ENCODE results near the gene RNF115.

The RNF115 gene

GRCh38 chr1:145706086-145706664, 117.7 kb downstream of the RNF115 start:
- DNase-seq: no peak
- no peaks in the 10 kb centered on the region for H3K4me1 ChIP-seq (ENCODE audit: control extremely low read depth in 1 of 4, control insufficient read depth in 4 of 4, insufficient read depth in 4 of 4, low read length in 3 of 4)
- H3K27ac ChIP-seq (ENCODE audit: insufficient read depth in 1 of 2, low read depth in 1 of 2, low read length in 2 of 2, poor library complexity in 1 of 2, severe bottlenecking in 2 of 2): no peak overlapping the region
- H3K27me3 ChIP-seq (replicated peaks in 2 of 5; ENCODE audit: control insufficient read depth in 4 of 5, insufficient read depth in 5 of 5, low read length in 4 of 5): peaks cover 0 to 1% (median 0%) of the 10 kb centered on the region in 5 experiments
- POLR2A ChIA-PET: no interaction called here
- H3K9me3 ChIP-seq (ENCODE audit: control extremely low read depth in 1 of 5, control insufficient read depth in 4 of 5, insufficient read depth in 2 of 5, low read depth in 1 of 5, low read length in 4 of 5): no peaks in the 10 kb centered on the region
- H3K4me3 ChIP-seq (ENCODE audit: control insufficient read depth in 1 of 7, extremely low read depth in 1 of 7, insufficient read depth in 4 of 7, low read depth in 2 of 7, low read length in 6 of 7): no peak overlapping the region
- CTCF ChIA-PET: interaction anchor here (1.3 kb wide), 1 partner anchor 14 kb away, joined by 4 read pairs; no protein-coding TSS in a partner anchor
- WGBS (ENCODE audit: insufficient coverage): 100% methylated on average over 2 of the region's 2 CpGs
- H3K36me3 ChIP-seq (ENCODE audit: control insufficient read depth in 4 of 4, insufficient read depth in 4 of 4, low read length in 3 of 4): no peaks in the 10 kb centered on the region

- 100% methylated on average over 2 of the region's 7 CpGs for WGBS (ENCODE audit: insufficient coverage)
- no peaks in the 10 kb centered on the region for H3K36me3 ChIP-seq (ENCODE audit: control insufficient read depth in 4 of 4, insufficient read depth in 4 of 4, low read length in 3 of 4)
- H3K27ac ChIP-seq (ENCODE audit: insufficient read depth in 1 of 2, low read depth in 1 of 2, low read length in 2 of 2, poor library complexity in 1 of 2, severe bottlenecking in 2 of 2): no peak overlapping the region
- H3K4me3 ChIP-seq (ENCODE audit: control insufficient read depth in 1 of 7, extremely low read depth in 1 of 7, insufficient read depth in 4 of 7, low read depth in 2 of 7, low read length in 6 of 7): no peak overlapping the region
- no peak for DNase-seq
- CTCF ChIA-PET: interaction anchor here (1.3 kb wide), 1 partner anchor 15 kb away, joined by 4 read pairs; no protein-coding TSS in a partner anchor
- POLR2A ChIA-PET: no interaction called here
- no peaks in the 10 kb centered on the region for H3K4me1 ChIP-seq (ENCODE audit: control extremely low read depth in 1 of 4, control insufficient read depth in 4 of 4, insufficient read depth in 4 of 4, low read length in 3 of 4)
- no peaks in the 10 kb centered on the region for H3K9me3 ChIP-seq (ENCODE audit: control extremely low read depth in 1 of 5, control insufficient read depth in 4 of 5, insufficient read depth in 2 of 5, low read depth in 1 of 5, low read length in 4 of 5)
- H3K27me3 ChIP-seq (replicated peaks in 2 of 5; ENCODE audit: control insufficient read depth in 4 of 5, insufficient read depth in 5 of 5, low read length in 4 of 5): peaks cover 0 to 1% (median 0%) of the 10 kb centered on the region in 5 experiments
Measured at GRCh38 chr1:145705622-145706021, 118.3 kb downstream of the RNF115 start.

DNA sequence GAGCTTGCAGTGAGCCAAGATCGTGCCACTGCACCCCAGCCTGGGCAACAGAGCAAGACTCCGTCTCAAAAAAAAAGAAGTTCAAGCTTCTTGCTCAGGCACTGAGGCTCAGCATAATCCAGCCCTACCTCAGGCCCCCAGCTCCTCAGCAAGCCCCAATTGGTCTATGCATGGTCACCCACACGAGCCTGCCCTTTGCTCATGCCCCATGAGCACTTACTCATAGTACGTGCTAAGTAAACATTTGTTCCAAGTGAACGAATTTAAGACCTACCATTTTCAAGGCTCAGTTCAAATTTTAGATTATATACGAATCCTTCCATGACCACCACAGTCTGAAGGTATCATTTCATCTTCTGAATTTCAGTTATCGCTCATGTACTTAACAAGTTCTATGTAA, 121.1 kb downstream of the RNF115 start:
- POLR2A ChIA-PET: no interaction called here

GRCh38 chr1:145702052-145702451, 121.8 kb downstream of the RNF115 start:
- POLR2A ChIA-PET: no interaction called here
- no peak for DNase-seq

More for the DNA sequence above, 121.1 kb downstream of the RNF115 start:
- no peak overlapping the region for H3K4me3 ChIP-seq (ENCODE audit: control insufficient read depth in 1 of 7, extremely low read depth in 1 of 7, insufficient read depth in 4 of 7, low read depth in 2 of 7, low read length in 6 of 7)
- CTCF ChIA-PET: interaction anchor here (1.0 to 1.4 kb wide), 2 partner anchors 16 to 18 kb away, joined by 3 to 4 read pairs; no protein-coding TSS in a partner anchor
- no peak for DNase-seq
- H3K27me3 ChIP-seq (replicated peaks in 2 of 5; ENCODE audit: control insufficient read depth in 4 of 5, insufficient read depth in 5 of 5, low read length in 4 of 5): peaks cover 0 to 1% (median 0%) of the 10 kb centered on the region in 5 experiments
- H3K4me1 ChIP-seq (ENCODE audit: control extremely low read depth in 1 of 4, control insufficient read depth in 4 of 4, insufficient read depth in 4 of 4, low read length in 3 of 4): no peaks in the 10 kb centered on the region
- H3K27ac ChIP-seq (ENCODE audit: insufficient read depth in 1 of 2, low read depth in 1 of 2, low read length in 2 of 2, poor library complexity in 1 of 2, severe bottlenecking in 2 of 2): no peak overlapping the region
- WGBS (ENCODE audit: insufficient coverage): 86% methylated on average over 6 of the region's 7 CpGs
- H3K36me3 ChIP-seq (ENCODE audit: control insufficient read depth in 4 of 4, insufficient read depth in 4 of 4, low read length in 3 of 4): no peaks in the 10 kb centered on the region
- H3K9me3 ChIP-seq (ENCODE audit: control extremely low read depth in 1 of 5, control insufficient read depth in 4 of 5, insufficient read depth in 2 of 5, low read depth in 1 of 5, low read length in 4 of 5): no peaks in the 10 kb centered on the region

GRCh38 chr1:145701306-145701862, 122.5 kb downstream of the RNF115 start:
- Histone ChIP-seq H3K9me3 (ENCODE audit: control extremely low read depth in 1 of 5, control insufficient read depth in 4 of 5, insufficient read depth in 2 of 5, low read depth in 1 of 5, low read length in 4 of 5) (no peaks in the 10 kb centered on the region), H3K27ac (ENCODE audit: insufficient read depth in 1 of 2, low read depth in 1 of 2, low read length in 2 of 2, poor library complexity in 1 of 2, severe bottlenecking in 2 of 2) (no peak overlapping the region), H3K4me3 (ENCODE audit: control insufficient read depth in 1 of 7, extremely low read depth in 1 of 7, insufficient read depth in 4 of 7, low read depth in 2 of 7, low read length in 6 of 7) (no peak overlapping the region), H3K4me1 (ENCODE audit: control extremely low read depth in 1 of 4, control insufficient read depth in 4 of 4, insufficient read depth in 4 of 4, low read length in 3 of 4) (peaks cover 0 to 4% (median 0%) of the 10 kb centered on the region in 4 experiments), H3K27me3 (replicated peaks in 2 of 5; ENCODE audit: control insufficient read depth in 4 of 5, insufficient read depth in 5 of 5, low read length in 4 of 5) (peaks cover 0 to 1% (median 0%) of the 10 kb centered on the region in 5 experiments), H3K36me3 (ENCODE audit: control insufficient read depth in 4 of 4, insufficient read depth in 4 of 4, low read length in 3 of 4) (no peaks in the 10 kb centered on the region)
- POLR2A ChIA-PET: no interaction called here
- no CpG with 5 or more reads among the region's 2 CpGs for WGBS (ENCODE audit: insufficient coverage)
- CTCF ChIA-PET: no interaction called here
- no peak for DNase-seq

More at GRCh38 chr1:145702052-145702451, 121.8 kb downstream of the RNF115 start:
- Histone ChIP-seq H3K27ac (ENCODE audit: insufficient read depth in 1 of 2, low read depth in 1 of 2, low read length in 2 of 2, poor library complexity in 1 of 2, severe bottlenecking in 2 of 2) (no peak overlapping the region), H3K4me1 (ENCODE audit: control extremely low read depth in 1 of 4, control insufficient read depth in 4 of 4, insufficient read depth in 4 of 4, low read length in 3 of 4) (no peaks in the 10 kb centered on the region), H3K36me3 (ENCODE audit: control insufficient read depth in 4 of 4, insufficient read depth in 4 of 4, low read length in 3 of 4) (no peaks in the 10 kb centered on the region), H3K27me3 (replicated peaks in 2 of 5; ENCODE audit: control insufficient read depth in 4 of 5, insufficient read depth in 5 of 5, low read length in 4 of 5) (peaks cover 0 to 1% (median 0%) of the 10 kb centered on the region in 5 experiments), H3K9me3 (ENCODE audit: control extremely low read depth in 1 of 5, control insufficient read depth in 4 of 5, insufficient read depth in 2 of 5, low read depth in 1 of 5, low read length in 4 of 5) (no peaks in the 10 kb centered on the region), H3K4me3 (ENCODE audit: control insufficient read depth in 1 of 7, extremely low read depth in 1 of 7, insufficient read depth in 4 of 7, low read depth in 2 of 7, low read length in 6 of 7) (no peak overlapping the region)
- CTCF ChIA-PET: interaction anchor here (1.0 kb wide), 1 partner anchor 18 kb away, joined by 4 read pairs; no protein-coding TSS in a partner anchor
- 100% methylated on average over 1 of the region's 2 CpGs for WGBS (ENCODE audit: insufficient coverage)

DNA sequence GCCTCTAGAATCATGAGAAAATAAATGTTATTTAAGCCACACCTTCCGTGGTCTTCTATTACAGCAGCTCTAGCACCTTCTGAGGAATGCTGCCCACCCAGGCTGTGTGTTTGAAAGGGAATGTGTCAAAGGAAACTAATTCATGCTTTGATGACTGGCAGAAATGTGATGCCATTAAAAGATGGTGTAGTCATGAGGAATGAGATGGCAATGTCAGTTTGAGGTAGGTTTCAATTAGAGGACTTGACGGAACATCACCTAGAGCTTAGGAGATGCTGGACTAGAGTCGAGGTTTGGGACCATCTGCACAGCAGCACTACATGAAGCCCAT, 127.3 kb downstream of the RNF115 start:
- WGBS (ENCODE audit: insufficient coverage): 89% methylated on average over 3 of the region's 3 CpGs
- DNase-seq: no peak
- no peak overlapping the region for H3K4me3 ChIP-seq (ENCODE audit: control insufficient read depth in 1 of 7, extremely low read depth in 1 of 7, insufficient read depth in 4 of 7, low read depth in 2 of 7, low read length in 6 of 7)
- no peaks in the 10 kb centered on the region for H3K36me3 ChIP-seq (ENCODE audit: control insufficient read depth in 4 of 4, insufficient read depth in 4 of 4, low read length in 3 of 4)
- no peak overlapping the region for H3K27ac ChIP-seq (ENCODE audit: insufficient read depth in 1 of 2, low read depth in 1 of 2, low read length in 2 of 2, poor library complexity in 1 of 2, severe bottlenecking in 2 of 2)
- ChIA-PET POLR2A (no interaction called here), CTCF (no interaction called here)
- peaks cover 0 to 8% (median 0%) of the 10 kb centered on the region in 4 experiments for H3K4me1 ChIP-seq (ENCODE audit: control extremely low read depth in 1 of 4, control insufficient read depth in 4 of 4, insufficient read depth in 4 of 4, low read length in 3 of 4)
- no peaks in the 10 kb centered on the region for H3K9me3 ChIP-seq (ENCODE audit: control extremely low read depth in 1 of 5, control insufficient read depth in 4 of 5, insufficient read depth in 2 of 5, low read depth in 1 of 5, low read length in 4 of 5)
- H3K27me3 ChIP-seq (replicated peaks in 2 of 5; ENCODE audit: control insufficient read depth in 4 of 5, insufficient read depth in 5 of 5, low read length in 4 of 5): peaks cover 0 to 1% (median 0%) of the 10 kb centered on the region in 5 experiments

GRCh38 chr1:145695821-145696629, 127.9 kb downstream of the RNF115 start:
- peak in 1 of 3 donors; percentile 39 for DNase-seq
- Histone ChIP-seq H3K4me3 (ENCODE audit: control insufficient read depth in 1 of 7, extremely low read depth in 1 of 7, insufficient read depth in 4 of 7, low read depth in 2 of 7, low read length in 6 of 7) (no peak overlapping the region), H3K4me1 (ENCODE audit: control extremely low read depth in 1 of 4, control insufficient read depth in 4 of 4, insufficient read depth in 4 of 4, low read length in 3 of 4) (peaks cover 0 to 10% (median 3%) of the 10 kb centered on the region in 4 experiments), H3K9me3 (ENCODE audit: control extremely low read depth in 1 of 5, control insufficient read depth in 4 of 5, insufficient read depth in 2 of 5, low read depth in 1 of 5, low read length in 4 of 5) (no peaks in the 10 kb centered on the region), H3K27me3 (replicated peaks in 2 of 5; ENCODE audit: control insufficient read depth in 4 of 5, insufficient read depth in 5 of 5, low read length in 4 of 5) (no peaks in the 10 kb centered on the region), H3K27ac (ENCODE audit: insufficient read depth in 1 of 2, low read depth in 1 of 2, low read length in 2 of 2, poor library complexity in 1 of 2, severe bottlenecking in 2 of 2) (no peak overlapping the region), H3K36me3 (ENCODE audit: control insufficient read depth in 4 of 4, insufficient read depth in 4 of 4, low read length in 3 of 4) (no peaks in the 10 kb centered on the region)
- ChIA-PET CTCF (interaction anchor here (1.1 kb wide), 1 partner anchor 21 kb away, joined by 3 read pairs; no protein-coding TSS in a partner anchor), POLR2A (no interaction called here)
- 93% methylated on average over 3 of the region's 5 CpGs for WGBS (ENCODE audit: insufficient coverage)

Data from common myeloid progenitor, CD34-positive (primary cell).